Stimulated activated CD4-positive, alpha-beta T cell treated with anti-CD3 and anti-CD28 coated beads, TNF-alpha, amount 100 ng/mL, for 4 hours (primary cell): ENCODE results near the gene MYL6B.
"Not testable (repeated sequence)": the region's sequence is repeated elsewhere in the genome, so short reads cannot be mapped to it uniquely, and the experiment has no call there.

Source experiments
- DNase-seq, 3 experiments: peaks; one replicate each; pipeline ENCODE4 v3.0.0-alpha.2; 2020; ENCODE audit warnings: low read depth in 3 of 3

Gene MYL6B

DNA sequence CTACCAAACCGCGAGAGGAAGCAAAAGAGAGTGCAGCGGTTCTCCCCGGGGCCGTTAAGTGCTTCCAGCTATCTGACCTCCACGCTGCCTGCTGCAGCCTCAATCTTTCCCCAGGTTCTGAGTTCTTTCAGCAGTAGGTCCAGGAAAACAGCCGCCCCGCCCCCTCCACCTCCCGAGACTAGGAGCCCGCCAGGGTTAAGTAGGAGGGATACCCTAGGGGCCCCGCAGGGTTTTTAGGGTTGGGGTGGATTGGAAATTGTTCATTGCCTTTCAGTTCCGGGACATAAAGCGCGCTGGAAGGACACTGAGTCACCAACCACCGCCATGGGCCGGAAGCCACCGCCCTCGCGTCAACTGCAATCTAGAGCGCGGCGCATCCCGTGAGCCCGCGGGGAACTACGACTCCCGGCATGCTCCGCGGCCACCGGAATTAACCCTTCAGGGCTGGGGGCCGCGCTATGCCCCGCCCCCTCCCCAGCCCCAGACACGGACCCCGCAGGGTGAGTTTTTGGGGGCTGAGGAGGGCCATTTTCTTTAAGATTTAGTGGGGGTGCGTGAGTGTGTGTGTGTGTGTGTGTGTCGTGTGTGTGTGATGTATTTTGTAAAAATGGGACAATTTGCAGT lies at the start of gene MYL6B:
TSS of gene MYL6B (plus strand) at position 456 of the 624 bp plus-strand sequence. CDS start 1,332 bp downstream, outside the sequence.
- peak; percentile 84 to 87 (median 86) for DNase-seq

DNA sequence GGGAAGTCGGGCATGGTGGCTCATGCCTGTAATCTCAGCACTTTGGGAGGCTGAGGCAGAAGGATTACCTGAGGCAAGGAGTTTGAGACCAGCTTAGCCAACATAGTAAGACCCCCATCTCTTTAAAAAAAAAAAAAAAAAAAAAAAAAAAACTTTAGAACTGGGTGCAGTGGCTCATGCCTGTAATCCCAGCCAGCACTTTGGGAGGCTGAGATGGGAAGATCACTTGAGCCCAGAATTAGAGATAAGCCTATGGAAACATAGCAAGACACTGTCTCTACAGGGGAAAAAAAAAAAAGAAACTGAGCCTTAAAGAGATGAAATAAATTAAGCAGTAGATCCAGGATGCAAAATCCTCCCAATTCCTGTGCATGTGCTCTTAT lies 49.7 kb upstream of the MYL6B start:
- DNase-seq = no peak

DNA sequence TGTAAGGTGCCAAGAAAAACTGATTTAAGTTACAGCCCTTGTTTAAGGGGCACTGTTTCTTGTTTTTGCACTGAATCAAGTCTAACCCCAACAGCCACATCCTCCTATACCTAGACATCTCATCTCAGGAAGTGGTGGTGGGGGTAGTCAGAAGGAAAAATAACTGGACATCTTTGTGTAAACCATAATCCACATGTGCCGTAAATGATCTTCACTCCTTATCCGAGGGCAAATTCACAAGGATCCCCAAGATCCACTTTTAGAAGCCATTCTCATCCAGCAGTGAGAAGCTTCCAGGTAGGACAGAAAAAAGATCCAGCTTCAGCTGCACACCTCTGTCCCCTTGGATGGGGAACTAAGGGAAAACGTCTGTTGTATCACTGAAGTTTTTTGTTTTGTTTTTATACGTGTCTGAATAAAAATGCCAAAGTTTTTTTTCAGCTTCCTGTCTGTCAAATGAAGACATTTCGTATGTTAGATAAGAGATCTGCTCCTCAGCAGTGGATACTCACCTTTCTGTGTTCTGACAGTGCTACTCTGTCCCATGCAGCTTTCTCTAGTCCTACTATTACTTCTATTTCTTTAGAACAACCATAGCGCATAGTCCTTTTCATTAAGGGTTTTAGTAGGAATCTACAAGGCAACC lies 49.2 kb upstream of the MYL6B start:
- no peak for DNase-seq

GRCh38 chr12:56103823-56104108 lies 48.6 kb upstream of the MYL6B start:
- no peak for DNase-seq

- peak; percentile 91 to 95 (median 92) for DNase-seq
Observed at GRCh38 chr12:56104109-56104814, 48.1 kb upstream of the MYL6B start, which contains the start of gene PA2G4. Gene PA2G4, plus strand, starts transcription at chr12:56104559. Its CDS starts 179 bp downstream, at chr12:56104738.

DNA sequence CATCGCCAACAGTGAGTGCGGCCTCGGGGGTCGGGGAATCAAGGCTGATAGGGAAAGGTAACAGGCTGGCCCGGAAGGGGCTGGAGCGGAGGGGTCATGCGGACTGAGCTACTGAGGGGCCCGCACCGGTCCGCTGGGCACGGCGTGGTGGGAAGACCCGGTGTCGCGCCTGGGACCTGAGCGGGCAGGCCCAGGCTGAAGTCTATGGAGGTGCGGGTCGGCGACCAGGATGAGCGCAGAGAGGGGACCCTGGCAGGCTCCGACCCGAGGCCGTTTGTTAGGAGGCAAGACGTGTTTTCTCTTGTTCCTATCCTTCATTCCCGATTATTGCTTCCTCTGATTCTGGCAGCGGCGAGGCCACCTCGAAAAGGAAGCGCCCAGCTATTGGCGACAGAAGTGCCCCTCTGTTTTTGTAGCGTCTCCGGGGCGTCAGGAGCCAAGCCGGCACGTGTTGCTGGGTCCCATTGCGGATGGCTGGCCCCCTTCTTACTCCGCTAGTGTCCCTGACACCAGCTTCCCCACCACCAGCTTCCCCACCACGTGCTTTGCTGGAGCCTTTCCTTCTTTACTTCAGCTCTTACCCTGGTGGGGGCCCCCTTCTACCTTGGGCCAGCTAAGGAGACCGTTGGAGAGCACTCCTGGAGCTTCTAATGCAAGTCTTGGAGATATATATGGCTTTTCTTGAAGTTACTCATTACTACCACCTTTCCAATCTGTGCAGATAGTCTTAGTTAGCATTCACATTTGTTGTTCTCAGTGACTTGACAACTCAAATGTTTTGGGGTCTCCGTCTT lies 47.4 kb upstream of the MYL6B start:
- peak in 1 of 3 experiments; percentile 15 for DNase-seq

DNA sequence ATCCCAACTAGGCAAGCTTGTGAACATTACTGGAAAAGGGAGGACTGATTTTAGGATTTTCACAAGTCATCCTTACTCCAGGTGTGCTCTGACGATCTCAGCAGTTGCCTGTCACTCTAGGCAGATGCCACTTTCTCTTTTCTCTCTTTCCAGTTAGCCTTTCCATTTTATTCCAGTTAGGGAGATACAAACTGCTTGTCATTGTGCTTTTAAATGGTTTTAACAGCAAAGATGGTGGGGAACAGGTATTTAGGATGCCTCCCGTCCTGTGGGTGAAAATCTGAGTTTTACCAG lies 46.8 kb upstream of the MYL6B start:
- no peak for DNase-seq

- no peak for DNase-seq
Observed at GRCh38 chr12:56107242-56107641, 45.1 kb upstream of the MYL6B start.

DNA sequence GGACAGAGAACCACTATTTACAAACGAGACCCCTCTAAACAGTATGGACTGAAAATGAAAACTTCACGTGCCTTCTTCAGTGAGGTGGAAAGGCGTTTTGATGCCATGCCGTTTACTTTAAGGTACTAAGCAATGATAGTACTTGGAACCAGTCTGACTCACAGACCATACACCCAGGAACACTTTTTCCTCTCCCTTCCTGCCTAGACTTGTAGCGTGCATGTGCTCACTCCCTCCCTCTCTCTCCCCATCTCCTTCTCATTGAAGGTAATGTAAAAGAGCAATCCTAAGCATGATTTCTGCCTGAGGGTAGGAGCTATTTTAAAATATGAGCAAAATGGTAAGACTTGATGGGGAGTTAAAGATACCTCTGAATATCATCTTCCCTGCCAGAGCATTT lies 41.8 kb upstream of the MYL6B start:
- DNase-seq = no peak

DNA sequence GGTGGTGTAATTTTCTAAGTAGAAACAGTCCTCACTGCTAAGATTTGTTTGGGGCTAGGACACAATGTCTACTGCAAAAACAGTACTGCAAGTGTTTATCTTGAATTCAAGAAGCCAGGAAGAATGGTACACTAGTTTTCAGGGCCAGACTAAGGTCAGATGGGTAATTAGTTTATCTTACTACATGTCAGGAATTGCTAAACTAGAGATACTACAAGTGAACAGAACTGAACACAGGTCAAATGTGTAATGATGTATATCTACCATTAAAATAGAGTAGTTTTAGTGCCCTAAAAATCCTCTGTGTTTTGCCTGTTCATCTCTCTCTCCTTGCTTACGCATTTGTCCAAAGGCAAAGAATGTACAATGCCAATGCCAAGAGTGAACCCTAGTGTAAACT lies 38.3 kb upstream of the MYL6B start:
- no peak for DNase-seq

GRCh38 chr12:56115329-56115728 lies 37.1 kb upstream of the MYL6B start:
- no peak for DNase-seq

GRCh38 chr12:56116267-56117081 lies 35.9 kb upstream of the MYL6B start, which contains the start of gene RPL41:
Gene RPL41, plus strand, starts transcription at chr12:56116633.
- DNase-seq = peak; percentile 87 to 92 (median 90)

GRCh38 chr12:56117082-56117706 lies 35.2 kb upstream of the MYL6B start:
- DNase-seq = not testable (repeated sequence)

- DNase-seq = peak; percentile 85 to 96 (median 93)
Observed at GRCh38 chr12:56117778-56118687, 34.4 kb upstream of the MYL6B start, which contains the start of gene ZC3H10. Gene ZC3H10, plus strand, starts transcription at chr12:56118266. Its CDS starts 2,297 bp downstream, at chr12:56120563.

DNA sequence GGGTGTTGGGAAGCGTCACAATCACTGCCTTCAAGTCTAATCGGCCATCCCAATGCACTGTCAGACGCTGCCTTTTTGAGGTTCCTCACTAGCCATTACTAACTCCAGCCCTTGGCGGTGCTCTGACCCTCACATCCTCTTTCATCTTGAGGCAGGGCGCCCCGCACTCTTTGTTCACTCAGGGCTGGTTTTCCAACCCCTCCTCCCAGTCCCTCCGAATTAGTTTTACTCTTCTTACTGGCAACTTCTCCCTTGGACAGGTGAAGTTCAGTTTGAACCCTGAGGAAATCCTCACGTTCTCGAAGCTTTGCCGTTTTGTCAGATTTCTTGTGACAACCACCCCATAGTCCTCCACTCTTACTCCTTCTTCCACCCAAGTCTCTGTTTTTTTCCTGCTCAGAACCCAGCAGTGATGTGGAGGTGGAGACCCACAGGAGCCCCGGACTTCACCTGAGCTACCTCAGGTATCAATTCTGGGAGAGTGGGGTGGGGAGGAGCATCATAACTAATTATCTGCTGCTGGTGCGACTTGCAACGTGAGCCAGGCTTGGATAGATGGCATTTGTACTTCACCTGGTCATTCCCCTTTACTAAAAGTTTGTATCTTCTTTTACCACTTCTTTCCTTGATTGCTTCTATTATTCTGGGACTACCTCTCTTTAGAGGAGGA lies 33.6 kb upstream of the MYL6B start:
- DNase-seq = no peak

GRCh38 chr12:56119361-56119796 lies 33.0 kb upstream of the MYL6B start:
- peak in 1 of 3 experiments; percentile 28 for DNase-seq

GRCh38 chr12:56120158-56120846 lies 32.1 kb upstream of the MYL6B start:
- no peak for DNase-seq

DNA sequence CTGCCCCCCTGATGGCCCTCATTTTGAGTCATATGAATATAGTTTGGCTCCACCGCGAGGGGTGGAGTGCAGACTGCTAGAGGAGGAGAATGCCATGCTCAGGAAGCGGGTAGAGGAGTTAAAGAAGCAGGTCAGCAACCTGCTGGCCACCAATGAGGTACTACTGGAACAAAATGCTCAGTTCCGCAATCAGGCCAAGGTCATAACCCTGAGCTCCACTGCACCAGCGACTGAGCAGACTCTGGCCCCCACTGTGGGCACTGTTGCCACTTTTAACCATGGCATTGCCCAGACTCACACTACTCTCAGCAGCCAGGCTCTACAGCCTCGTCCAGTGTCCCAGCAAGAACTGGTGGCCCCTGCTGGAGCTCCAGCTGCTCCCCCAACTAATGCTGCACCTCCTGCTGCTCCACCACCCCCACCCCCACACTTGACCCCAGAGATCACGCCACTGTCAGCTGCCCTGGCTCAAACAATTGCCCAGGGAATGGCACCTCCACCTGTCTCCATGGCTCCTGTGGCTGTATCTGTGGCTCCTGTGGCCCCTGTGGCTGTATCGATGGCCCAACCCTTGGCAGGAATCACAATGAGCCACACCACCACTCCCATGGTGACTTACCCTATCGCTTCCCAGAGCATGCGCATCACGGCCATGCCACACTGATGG lies 31.1 kb upstream of the MYL6B start:
- DNase-seq = no peak
